Ishikawa (cell line): ENCODE measurements around the gene ZFR.

ENCODE experiments used
- CEBPB ChIP-seq: IDR thresholded peaks from 2 replicates; pipeline ENCODE4 v1.6.1; 2012
- CREB1 ChIP-seq: IDR thresholded peaks from 2 replicates; pipeline ENCODE4 v1.6.1; 2012; ENCODE audit warnings: low read depth
- EGR1 ChIP-seq: IDR thresholded peaks from 2 replicates; pipeline ENCODE4 v1.6.1; 2012
- EP300 ChIP-seq: IDR thresholded peaks from 2 replicates; pipeline ENCODE4 v1.6.1; 2012; ENCODE audit warnings: borderline replicate concordance
- FOXM1 ChIP-seq: IDR thresholded peaks from 2 replicates; pipeline ENCODE4 v1.6.1; 2012; ENCODE audit warnings: low read depth, borderline replicate concordance
- NFIC ChIP-seq: IDR thresholded peaks from 2 replicates; pipeline ENCODE4 v1.6.1; 2012
- RAD21 ChIP-seq: IDR thresholded peaks from 2 replicates; pipeline ENCODE4 v1.6.1; 2012; ENCODE audit warnings: low read depth
- TAF1 ChIP-seq: IDR thresholded peaks from 2 replicates; pipeline ENCODE4 v1.6.1; 2012; ENCODE audit warnings: low read depth, mild to moderate bottlenecking
- TCF12 ChIP-seq: IDR thresholded peaks from 2 replicates; pipeline ENCODE4 v1.6.1; 2012; ENCODE audit warnings: low read depth
- TEAD4 ChIP-seq: IDR thresholded peaks from 2 replicates; pipeline ENCODE4 v1.6.1; 2012
- YY1 ChIP-seq: IDR thresholded peaks from 2 replicates; pipeline ENCODE4 v1.6.1; 2012; ENCODE audit warnings: low read depth
- ZBTB7A ChIP-seq: IDR thresholded peaks from 2 replicates; pipeline ENCODE4 v1.6.1; 2012; ENCODE audit warnings: low read depth
- TF ChIP-seq, protein P1 (sequence below): IDR thresholded peaks from 2 replicates; pipeline ENCODE4 v1.6.1; 2012; ENCODE audit warnings: low read depth, mild to moderate bottlenecking
- TF ChIP-seq, protein P2 (sequence below): IDR thresholded peaks from 2 replicates; pipeline ENCODE4 v1.6.1; 2012
- TF ChIP-seq, protein P3 (sequence below): IDR thresholded peaks from 2 replicates; pipeline ENCODE4 v1.6.1; 2012

Gene ZFR

DNA sequence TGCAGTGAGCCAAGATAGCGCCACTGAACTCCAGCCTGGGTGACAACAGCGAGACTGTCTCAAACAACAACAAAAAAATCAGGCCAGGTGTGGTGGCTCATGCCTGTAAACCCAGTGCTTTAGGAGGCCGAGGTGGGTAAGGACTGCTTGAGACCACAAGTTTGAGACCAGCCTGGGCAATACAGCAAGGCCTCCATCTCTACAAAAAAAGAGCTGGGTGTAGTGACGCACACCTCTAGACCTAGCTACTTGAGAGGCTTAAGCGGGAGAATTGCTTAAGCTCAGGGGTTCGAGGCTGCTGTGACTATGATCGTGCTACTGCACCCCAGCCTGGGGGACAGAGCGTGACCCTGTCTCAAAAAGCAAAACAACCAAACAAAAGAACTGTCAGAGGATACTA lies 91.9 kb downstream of the ZFR start:
- TF ChIP-seq, protein P1, sequence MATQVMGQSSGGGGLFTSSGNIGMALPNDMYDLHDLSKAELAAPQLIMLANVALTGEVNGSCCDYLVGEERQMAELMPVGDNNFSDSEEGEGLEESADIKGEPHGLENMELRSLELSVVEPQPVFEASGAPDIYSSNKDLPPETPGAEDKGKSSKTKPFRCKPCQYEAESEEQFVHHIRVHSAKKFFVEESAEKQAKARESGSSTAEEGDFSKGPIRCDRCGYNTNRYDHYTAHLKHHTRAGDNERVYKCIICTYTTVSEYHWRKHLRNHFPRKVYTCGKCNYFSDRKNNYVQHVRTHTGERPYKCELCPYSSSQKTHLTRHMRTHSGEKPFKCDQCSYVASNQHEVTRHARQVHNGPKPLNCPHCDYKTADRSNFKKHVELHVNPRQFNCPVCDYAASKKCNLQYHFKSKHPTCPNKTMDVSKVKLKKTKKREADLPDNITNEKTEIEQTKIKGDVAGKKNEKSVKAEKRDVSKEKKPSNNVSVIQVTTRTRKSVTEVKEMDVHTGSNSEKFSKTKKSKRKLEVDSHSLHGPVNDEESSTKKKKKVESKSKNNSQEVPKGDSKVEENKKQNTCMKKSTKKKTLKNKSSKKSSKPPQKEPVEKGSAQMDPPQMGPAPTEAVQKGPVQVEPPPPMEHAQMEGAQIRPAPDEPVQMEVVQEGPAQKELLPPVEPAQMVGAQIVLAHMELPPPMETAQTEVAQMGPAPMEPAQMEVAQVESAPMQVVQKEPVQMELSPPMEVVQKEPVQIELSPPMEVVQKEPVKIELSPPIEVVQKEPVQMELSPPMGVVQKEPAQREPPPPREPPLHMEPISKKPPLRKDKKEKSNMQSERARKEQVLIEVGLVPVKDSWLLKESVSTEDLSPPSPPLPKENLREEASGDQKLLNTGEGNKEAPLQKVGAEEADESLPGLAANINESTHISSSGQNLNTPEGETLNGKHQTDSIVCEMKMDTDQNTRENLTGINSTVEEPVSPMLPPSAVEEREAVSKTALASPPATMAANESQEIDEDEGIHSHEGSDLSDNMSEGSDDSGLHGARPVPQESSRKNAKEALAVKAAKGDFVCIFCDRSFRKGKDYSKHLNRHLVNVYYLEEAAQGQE = no peak
- TF ChIP-seq, protein P2, sequence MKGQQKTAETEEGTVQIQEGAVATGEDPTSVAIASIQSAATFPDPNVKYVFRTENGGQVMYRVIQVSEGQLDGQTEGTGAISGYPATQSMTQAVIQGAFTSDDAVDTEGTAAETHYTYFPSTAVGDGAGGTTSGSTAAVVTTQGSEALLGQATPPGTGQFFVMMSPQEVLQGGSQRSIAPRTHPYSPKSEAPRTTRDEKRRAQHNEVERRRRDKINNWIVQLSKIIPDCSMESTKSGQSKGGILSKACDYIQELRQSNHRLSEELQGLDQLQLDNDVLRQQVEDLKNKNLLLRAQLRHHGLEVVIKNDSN = no peak
- TF ChIP-seq EGR1 (no peak), NFIC (no peak), FOXM1 (no peak), CREB1 (no peak), TEAD4 (no peak), EP300 (no peak), ZBTB7A (no peak), TCF12 (no peak), YY1 (no peak), TAF1 (no peak)

DNA sequence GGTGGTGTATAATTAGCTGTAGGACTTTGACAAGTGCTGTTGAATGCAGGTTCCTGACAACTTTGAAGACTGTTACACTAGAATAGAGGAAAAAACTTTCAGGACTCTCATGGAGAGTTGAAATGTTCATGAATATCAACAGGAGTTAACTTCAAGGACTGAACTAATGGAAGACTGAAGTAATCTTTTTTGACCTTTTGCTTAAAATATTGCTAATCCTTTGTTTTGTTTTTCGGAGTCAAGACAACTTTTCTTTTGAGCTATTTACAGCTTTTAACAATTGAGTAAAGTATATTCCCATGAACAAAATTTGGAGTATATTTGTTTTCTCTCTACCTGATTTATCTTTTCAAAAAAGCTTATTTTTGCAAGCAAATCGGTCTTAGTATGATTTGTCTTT lies 97.7 kb downstream of the ZFR start:
- TF ChIP-seq TCF12 = no peak
- no peak for TF ChIP-seq EGR1
- TF ChIP-seq CEBPB = no peak
- TF ChIP-seq, protein P2 = no peak

DNA sequence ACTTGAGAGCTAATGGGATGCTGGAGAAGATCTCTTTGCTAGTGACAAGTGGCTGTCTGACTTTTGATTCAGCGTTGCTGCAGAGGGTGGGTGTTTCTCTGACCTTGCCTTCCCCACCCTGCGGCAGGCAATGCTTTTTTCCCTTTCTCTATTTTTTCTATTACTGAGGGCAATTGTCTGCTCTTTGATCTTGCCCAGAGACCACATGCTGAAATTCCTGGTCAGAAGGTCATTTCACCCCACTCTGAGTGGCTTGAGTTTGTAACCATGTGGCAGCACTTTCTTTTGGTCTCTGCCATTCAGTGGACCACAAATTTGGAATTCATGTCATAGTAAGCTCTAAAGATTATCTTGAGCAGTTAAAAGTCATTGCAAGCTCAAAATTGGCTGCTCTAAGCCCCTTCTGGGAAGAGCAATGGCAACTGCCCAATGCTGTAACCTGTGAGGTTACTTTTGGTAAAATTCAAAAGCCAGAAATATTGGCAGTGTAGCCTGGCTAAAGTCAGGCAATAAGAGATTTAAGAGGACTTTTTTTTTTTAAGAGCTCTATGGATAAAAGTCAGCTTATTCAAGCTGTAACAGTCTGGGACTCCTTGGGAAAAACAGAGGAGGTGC lies 101.4 kb downstream of the ZFR start:
- TF ChIP-seq CEBPB = no peak
- TF ChIP-seq, protein P2 = no peak
- no peak for TF ChIP-seq YY1
- TF ChIP-seq RAD21 = no peak
- no peak for TF ChIP-seq TCF12
- TF ChIP-seq FOXM1 = no peak
- TF ChIP-seq EGR1 = no peak
- TF ChIP-seq NFIC = no peak
- TF ChIP-seq TEAD4 = no peak
- no peak for TF ChIP-seq ZBTB7A
- no peak for TF ChIP-seq EP300
- TF ChIP-seq TAF1 = no peak
- TF ChIP-seq, protein P1 = no peak
- TF ChIP-seq, protein P3, sequence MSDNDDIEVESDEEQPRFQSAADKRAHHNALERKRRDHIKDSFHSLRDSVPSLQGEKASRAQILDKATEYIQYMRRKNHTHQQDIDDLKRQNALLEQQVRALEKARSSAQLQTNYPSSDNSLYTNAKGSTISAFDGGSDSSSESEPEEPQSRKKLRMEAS = no peak
- TF ChIP-seq CREB1 = no peak

DNA sequence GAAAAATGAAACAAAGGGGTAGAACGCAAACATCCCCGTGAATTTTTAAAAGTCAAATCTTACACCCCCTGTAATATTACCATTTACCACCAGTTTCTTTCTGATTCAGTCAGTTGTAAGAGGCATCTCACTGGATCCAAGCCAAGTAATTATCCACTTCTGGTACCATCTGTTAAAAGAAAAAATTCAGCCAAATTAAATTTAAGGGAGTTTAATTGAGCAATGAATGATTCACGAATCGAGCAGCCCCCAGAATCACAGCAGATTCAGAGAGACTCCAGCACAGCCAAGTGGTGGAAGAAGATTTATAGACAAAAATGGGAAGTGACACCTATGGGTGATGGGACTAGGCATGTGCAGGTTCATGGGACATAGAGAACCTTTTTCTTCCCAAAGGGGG lies 101.9 kb downstream of the ZFR start:
- no peak for TF ChIP-seq EP300
- TF ChIP-seq CREB1 = no peak
- no peak for TF ChIP-seq EGR1
- no peak for TF ChIP-seq ZBTB7A
- no peak for TF ChIP-seq CEBPB
- TF ChIP-seq, protein P3 = no peak
- TF ChIP-seq, protein P2 = no peak
- TF ChIP-seq TEAD4 = no peak
- no peak for TF ChIP-seq YY1
- no peak for TF ChIP-seq NFIC
- TF ChIP-seq TAF1 = no peak
- TF ChIP-seq RAD21 = no peak
- no peak for TF ChIP-seq TCF12

DNA sequence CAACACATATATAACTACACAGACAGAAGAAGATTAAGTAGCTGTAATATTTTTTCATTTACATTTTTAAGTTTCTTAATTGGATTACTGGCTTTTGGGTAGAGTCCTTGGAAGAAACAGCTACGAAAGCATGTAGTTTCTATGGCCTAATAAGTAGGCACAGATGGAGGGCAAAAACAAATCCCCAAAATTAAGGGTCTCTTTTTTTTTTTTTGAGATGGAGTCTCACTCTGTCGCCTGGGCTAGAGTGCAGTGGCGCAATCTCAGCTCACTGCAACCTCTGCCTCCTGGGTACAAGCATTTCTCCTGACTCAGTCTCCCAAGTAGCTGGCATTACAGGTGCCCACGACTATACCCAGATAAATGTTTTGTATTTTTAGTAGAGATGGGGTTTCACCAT lies 104.7 kb downstream of the ZFR start:
- TF ChIP-seq TAF1 = no peak
- no peak for TF ChIP-seq NFIC
- TF ChIP-seq EGR1 = no peak
- no peak for TF ChIP-seq YY1
- TF ChIP-seq, protein P3 = no peak
- TF ChIP-seq ZBTB7A = no peak
- no peak for TF ChIP-seq CEBPB
- TF ChIP-seq FOXM1 = no peak
- TF ChIP-seq, protein P2 = no peak
- no peak for TF ChIP-seq EP300
- no peak for TF ChIP-seq TCF12
- TF ChIP-seq RAD21 = no peak
- TF ChIP-seq, protein P1 = no peak
- no peak for TF ChIP-seq TEAD4
- TF ChIP-seq CREB1 = no peak
